Endothelial cell of umbilical vein (primary cell): ENCODE results near the gene CENPP. TPM values are rescaled to one million over a fixed set of nuclear protein-coding genes. Genes with fewer than 3 reads are reported as not detected.

Experiments used
- microRNA-seq: library from miRNA; unstranded; fragments of <30 nt; microRNA quantifications from one replicate; pipeline ENCODE4 v1.2.0, GENCODE V29; 2021; ENCODE audit warnings: borderline number of aligned reads, borderline replicate concordance
- polyA plus RNA-seq, 4 experiments: library from polyadenylated mRNA; depleted of rRNA in 3 of 4; stranded (reverse) in 3 of 4; unstranded in 1 of 4; fragments of >200 nt; gene quantifications; 2 replicates each; pipeline versions ENCODE4 v1.2.1 to v1.2.3, GENCODE V29; 2011 to 2012; ENCODE audit warnings: missing spikeins in 1 of 4
- small RNA-seq: library from RNA; depleted of rRNA; stranded (forward); fragments of <200 nt; gene quantifications from one replicate; pipeline ENCODE3, GENCODE V24; 2012; ENCODE audit warnings: low replicate concordance, low read depth; ENCODE audit not compliant: insufficient read depth, insufficient read length
- total RNA-seq: library from RNA; stranded (reverse); gene quantifications from 2 replicates; pipeline ENCODE4 v1.2.3, GENCODE V29; 2021

The CENPP gene
- total and polyA plus RNA-seq, 2 donors (not counting 3 experiments of a cell fraction or from before 2014, with no cell fraction given), result 1.2 to 12.0 TPM

Small RNA genes lying within 50 kb of the gene (microRNA-seq; reads per million reads assigned to microRNA genes)
- gene MIR3651, result not detected
- not detected for gene MIR4670

Small RNA genes lying within 50 kb of the gene (small RNA-seq; reads per million reads assigned to genes)
- gene AL157827.1 (not detected), gene MIR3651 (not detected), gene MIR4670 (not detected), gene SNORA84 (0.66 reads per million)

Other genes starting within 250 kb of the CENPP start
- gene SPTLC1, start 210.5 kb upstream of the CENPP start, total RNA-seq, result 64.6 and 68.5 TPM in 2 replicates
- 29.2 and 35.9 TPM in 2 replicates for gene SPTLC1, start 210.5 kb upstream of the CENPP start, polyA plus RNA-seq
- gene IARS1, start 32.3 kb upstream of the CENPP start, total RNA-seq, result 130 and 132 TPM in 2 replicates
- 25.0 and 32.8 TPM in 2 replicates for gene IARS1, start 32.3 kb upstream of the CENPP start, polyA plus RNA-seq
- 36.1 and 41.6 TPM in 2 replicates for gene NOL8, start 603 bp upstream of the CENPP start, total RNA-seq
- 5.1 and 5.6 TPM in 2 replicates for gene NOL8, start 603 bp upstream of the CENPP start, polyA plus RNA-seq
- not detected in 2 replicates for gene OGN, start 78.6 kb downstream of the CENPP start, total RNA-seq
- not detected in 2 replicates for gene OGN, start 78.6 kb downstream of the CENPP start, polyA plus RNA-seq
- gene OMD, start 98.5 kb downstream of the CENPP start, total RNA-seq, result not detected in 2 replicates
- gene OMD, start 98.5 kb downstream of the CENPP start, polyA plus RNA-seq, result not detected in 2 replicates
- gene ASPN, start 156.6 kb downstream of the CENPP start, total RNA-seq, result not detected in 2 replicates
- not detected in 2 replicates for gene ASPN, start 156.6 kb downstream of the CENPP start, polyA plus RNA-seq
- gene ECM2, start 210.0 kb downstream of the CENPP start, total RNA-seq, result not detected in 2 replicates
- gene ECM2, start 210.0 kb downstream of the CENPP start, polyA plus RNA-seq, result 0.03 TPM in 2 replicates